GM19239 (cell line): Measurements from ENCODE around the gene DNAJC7.

Experiments used
- DNase-seq: peaks from one replicate; pipeline ENCODE4 v3.0.0; 2011; ENCODE audit warnings: low spot score; ENCODE audit not compliant: insufficient read length
- FAIRE-seq: peaks from 2 replicates; lab custom pipeline; 2011; peaks lifted over from hg19 to GRCh38; lab: Jason Lieb, UNC

Gene DNAJC7, protein sequence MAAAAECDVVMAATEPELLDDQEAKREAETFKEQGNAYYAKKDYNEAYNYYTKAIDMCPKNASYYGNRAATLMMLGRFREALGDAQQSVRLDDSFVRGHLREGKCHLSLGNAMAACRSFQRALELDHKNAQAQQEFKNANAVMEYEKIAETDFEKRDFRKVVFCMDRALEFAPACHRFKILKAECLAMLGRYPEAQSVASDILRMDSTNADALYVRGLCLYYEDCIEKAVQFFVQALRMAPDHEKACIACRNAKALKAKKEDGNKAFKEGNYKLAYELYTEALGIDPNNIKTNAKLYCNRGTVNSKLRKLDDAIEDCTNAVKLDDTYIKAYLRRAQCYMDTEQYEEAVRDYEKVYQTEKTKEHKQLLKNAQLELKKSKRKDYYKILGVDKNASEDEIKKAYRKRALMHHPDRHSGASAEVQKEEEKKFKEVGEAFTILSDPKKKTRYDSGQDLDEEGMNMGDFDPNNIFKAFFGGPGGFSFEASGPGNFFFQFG

DNA sequence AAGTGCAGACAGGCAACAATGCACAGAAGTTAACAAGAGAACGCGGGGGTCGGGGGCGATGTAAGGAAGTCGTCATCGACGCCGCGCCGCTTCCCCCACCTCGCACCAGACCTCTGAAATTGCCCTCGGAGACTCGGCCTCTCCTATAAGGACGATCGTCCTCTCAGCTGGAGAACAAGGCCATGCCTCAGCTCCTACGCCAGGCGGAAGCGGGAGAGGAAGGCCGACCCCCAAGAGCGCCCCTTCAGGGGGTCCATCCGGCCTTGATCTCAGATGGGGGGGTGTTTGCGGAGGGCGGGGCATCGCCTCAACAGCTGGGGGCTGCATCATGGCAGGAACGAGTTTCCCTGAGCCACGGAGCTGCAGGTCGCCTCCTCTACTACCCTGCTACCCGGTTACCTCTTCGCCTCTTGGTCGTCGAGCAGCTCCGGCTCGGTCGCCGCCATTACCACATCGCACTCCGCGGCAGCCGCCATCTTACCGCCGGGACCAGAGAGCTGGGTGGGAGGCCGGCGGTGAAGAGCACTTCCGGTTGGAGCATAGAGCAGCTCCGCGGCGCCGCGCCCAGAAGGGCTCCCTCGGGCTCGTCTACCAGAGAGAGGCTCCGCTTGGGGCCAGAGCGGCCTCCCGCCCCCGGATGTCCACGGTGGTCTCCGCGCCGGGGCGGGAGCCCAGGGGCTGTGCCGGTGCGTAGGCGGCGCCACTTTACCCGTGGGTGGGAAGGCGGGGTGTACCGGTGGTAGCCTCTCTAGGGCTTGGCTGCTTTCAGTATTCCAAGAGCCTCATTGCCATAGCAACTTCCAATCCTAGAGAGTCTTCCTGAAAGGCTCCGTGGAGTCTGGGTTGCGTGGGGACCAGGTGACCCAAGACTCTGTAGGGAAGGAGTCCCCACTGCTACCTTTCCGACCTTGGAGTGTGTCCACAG lies at the start of gene DNAJC7:
Gene DNAJC7 (minus strand): TSS at position 499 of the 925 bp plus-strand sequence. CDS start 23 bp downstream, at position 476.
- FAIRE-seq (peak; percentile 87), DNase-seq (peak; percentile 84)

GRCh38 chr17:42065201-42065600 lies 48.0 kb upstream of the DNAJC7 start:
- FAIRE-seq (no peak), DNase-seq (no peak)

DNA sequence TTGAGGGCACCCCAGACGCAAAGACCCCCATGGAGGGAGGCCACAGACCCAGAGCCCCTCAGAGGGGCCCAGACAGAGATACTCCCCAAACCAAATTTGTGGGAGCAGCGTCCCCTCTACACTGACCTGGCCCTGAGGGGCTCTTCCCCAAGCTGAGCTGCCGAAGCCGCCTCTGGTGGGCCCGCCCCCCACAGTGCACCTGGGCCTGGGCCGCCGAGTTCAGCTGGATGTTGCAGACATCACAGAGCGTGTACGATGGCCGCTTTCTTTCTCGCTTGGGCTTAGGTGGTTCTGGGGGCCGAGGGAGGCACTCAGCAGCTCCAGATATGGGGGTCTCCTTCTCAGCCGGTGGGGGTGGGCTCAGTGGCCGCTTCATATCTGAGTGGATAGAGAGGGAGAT lies 45.4 kb upstream of the DNAJC7 start:
- FAIRE-seq (no peak), DNase-seq (no peak)

DNA sequence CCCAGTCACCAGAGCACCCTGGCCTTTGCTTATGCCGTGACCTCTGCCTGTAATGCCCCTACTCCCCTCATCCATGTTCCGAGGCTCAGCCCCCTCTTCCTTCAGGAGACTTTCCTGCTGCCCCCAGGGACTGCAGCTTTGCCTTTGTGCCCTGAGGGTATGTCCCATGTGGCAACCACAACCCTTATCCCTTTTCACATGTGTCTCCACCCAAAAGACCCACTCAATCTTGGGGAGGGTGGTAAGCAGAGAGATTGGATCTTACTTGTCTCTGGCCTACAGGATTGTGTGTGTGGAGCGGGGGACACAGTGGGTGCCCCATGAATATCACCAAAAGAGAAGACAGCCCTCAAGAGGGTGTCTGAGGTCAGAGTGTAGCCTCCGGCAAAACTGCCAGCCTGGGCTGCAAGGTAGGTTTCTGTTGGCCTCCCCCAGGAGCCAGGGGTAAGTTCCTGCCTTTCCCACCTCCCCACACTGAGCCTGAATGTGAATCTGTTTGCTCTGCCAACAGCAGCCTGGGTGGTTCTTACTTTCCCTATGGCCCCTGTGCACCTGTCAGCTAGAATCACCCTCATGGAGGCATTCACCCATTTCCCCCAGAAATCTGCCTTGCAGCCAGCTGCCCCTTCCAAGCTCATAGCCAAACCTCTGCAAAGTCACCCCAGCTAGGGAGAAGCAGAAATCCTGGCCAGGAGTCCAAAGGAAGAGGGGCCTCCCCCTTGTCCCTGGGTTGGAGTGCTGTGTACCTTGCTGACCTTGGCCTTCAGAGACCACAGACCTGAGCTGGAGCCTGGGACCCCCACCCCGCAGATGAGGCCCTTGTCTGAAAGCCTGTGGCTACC lies 44.6 kb upstream of the DNAJC7 start:
- FAIRE-seq = no peak

DNA sequence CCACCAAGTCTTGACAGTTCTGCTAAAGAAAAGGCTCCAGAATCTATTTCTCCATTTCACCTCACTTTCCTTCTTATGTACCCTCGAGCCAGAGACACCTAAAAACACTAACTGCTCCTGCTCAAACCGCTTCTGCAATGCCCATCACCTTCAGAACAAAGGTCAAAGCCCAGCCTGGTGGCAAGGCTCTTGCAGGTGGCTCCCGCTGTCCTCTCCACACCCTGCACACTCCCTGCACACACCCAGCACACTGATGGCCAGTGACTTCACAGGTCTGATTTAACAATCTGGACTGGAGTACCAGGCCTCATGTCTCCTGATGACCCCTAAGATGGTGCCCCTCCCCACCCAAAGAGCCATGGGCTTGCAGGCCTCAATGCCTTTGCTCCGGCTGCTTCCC lies 43.0 kb upstream of the DNAJC7 start:
- no peak for FAIRE-seq
- no peak for DNase-seq

More for the DNA sequence above, 44.6 kb upstream of the DNAJC7 start:
- DNase-seq = no peak

- DNase-seq (no peak), FAIRE-seq (no peak)
Measured at GRCh38 chr17:42059815-42060214, 42.6 kb upstream of the DNAJC7 start.

GRCh38 chr17:42058063-42058462 lies 40.8 kb upstream of the DNAJC7 start:
- FAIRE-seq = no peak
- no peak for DNase-seq

- no peak for DNase-seq
- FAIRE-seq = no peak
Measured at GRCh38 chr17:42056635-42057034, 39.4 kb upstream of the DNAJC7 start.

- no peak for DNase-seq
- no peak for FAIRE-seq
Measured at GRCh38 chr17:42055496-42055895, 38.3 kb upstream of the DNAJC7 start.

DNA sequence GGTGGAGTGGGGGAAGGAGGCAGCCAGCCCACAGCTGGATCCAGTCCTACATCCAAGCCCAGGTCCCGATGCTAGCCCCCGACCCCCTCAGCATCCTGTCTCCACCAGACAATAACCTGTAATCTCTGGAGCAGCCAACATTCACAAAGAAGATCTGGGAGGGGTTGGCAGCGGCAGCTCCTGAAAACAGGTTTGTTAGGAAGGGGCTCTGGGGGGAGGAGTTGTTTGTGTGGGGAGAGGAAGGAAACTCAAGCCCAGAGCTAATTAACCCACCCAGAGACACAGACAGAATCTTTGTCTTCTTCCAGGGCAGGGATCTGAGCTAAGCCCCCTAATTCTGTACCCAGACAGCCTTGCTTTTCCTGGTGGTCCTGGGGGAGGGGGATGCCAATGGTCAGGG lies 37.8 kb upstream of the DNAJC7 start:
- DNase-seq (no peak), FAIRE-seq (no peak)

GRCh38 chr17:42053731-42054500 lies 36.7 kb upstream of the DNAJC7 start:
- FAIRE-seq (no peak), DNase-seq (no peak)

GRCh38 chr17:42052346-42052877 lies 35.2 kb upstream of the DNAJC7 start:
- FAIRE-seq (no peak), DNase-seq (no peak)

DNA sequence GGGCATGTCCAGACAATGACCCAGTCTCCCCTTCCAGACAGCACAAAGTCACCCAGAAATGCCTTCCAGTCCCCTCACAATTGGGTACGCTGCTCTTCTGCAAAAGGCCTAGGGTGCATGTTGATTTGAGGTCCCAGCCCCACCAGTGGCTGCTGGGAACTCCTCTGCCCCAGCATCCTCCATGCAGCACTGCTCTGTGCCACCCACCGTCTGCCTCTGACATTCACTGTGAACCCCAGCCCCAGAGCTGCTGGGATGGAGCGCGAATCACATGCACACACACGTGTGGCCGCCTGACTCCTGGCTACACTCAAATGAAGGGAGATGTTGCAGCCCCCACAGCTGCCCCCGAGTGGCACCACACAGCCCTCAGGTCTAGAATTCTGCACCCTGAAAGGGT lies 34.4 kb upstream of the DNAJC7 start:
- no peak for FAIRE-seq

GRCh38 chr17:42051013-42051400 lies 33.8 kb upstream of the DNAJC7 start:
- no peak for DNase-seq
- no peak for FAIRE-seq

More for the DNA sequence above, 34.4 kb upstream of the DNAJC7 start:
- DNase-seq = no peak

DNA sequence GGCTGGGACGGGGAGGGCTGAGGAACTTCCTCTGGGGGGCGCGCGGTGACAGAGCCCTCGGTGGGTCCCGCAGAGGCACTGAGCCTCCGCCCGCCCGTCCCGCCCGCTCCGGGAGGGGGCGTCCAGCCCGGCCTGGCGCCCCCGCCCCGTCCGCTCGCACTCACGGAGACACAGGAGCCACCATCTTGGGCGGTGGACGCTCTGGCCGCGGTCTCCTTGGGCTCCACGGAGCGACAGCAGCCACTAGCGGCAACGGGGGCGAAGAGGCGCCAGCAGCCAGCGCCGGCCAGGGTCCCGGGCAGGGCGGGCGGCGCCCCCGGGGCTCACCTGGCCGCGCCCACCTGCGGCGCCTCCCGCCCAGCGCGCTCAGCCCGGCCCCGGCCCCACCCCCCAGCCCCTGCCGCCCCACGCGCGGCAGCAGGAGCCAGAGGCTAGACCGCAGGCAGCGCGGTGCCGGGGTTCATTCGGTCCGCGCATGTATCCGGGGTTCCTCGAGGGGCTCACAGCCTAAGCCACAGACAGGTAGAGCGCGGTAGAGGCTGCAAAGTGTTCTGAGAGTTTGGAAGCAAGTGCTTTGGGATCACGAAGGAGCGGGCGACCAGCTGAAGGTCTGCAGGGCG lies 33.3 kb upstream of the DNAJC7 start, which contains the start of gene C17orf113:
Gene C17orf113 (minus strand): TSS at position 209 of the 620 bp plus-strand sequence. CDS start 7,225 bp downstream, outside the sequence.
- DNase-seq (peak; percentile 90), FAIRE-seq (peak; percentile 11)

GRCh38 chr17:42049834-42050392 lies 32.7 kb upstream of the DNAJC7 start:
- DNase-seq (no peak), FAIRE-seq (peak; percentile 40)

GRCh38 chr17:42047343-42047742 lies 30.1 kb upstream of the DNAJC7 start:
- DNase-seq = no peak
- no peak for FAIRE-seq

GRCh38 chr17:42045719-42046118 lies 28.5 kb upstream of the DNAJC7 start:
- no peak for FAIRE-seq
- no peak for DNase-seq
